Pancreas (tissue), 10 donors: ENCODE results near the gene FHOD3. TPM values are rescaled to one million over a fixed set of nuclear protein-coding genes. Genes with fewer than 3 reads are reported as not detected.
A peak's percentile ranks its signal among the peaks of the same experiment; 100 is the strongest.

Experiments
- ATAC-seq, 4 donors: fragments of 200-7000 bp; cut with Tn5 transposase; one replicate each; pipeline versions ENCODE4 v1.8.0 to v1.9.1; 2020; ENCODE audit warnings: mild to moderate bottlenecking in 4 of 4, moderate library complexity in 4 of 4
- DNase-seq, 6 donors: peaks; one replicate each; pipeline ENCODE4 v3.0.0-alpha.2; 2020
- FAIRE-seq: peaks from 2 replicates; lab custom pipeline; 2012; peaks lifted over from hg19 to GRCh38; lab: Jason Lieb, UNC
- H3K27ac ChIP-seq, 4 donors: fragments of 200-600 bp; sonication (generic); 1 replicate in 3 of 4; 2 replicates in 1 of 4; pipeline versions ENCODE4 v1.5.0 to v1.8.0; 2020
- H3K27me3 ChIP-seq, 4 donors: fragments of 200-600 bp; one replicate each; pipeline ENCODE4 v1.8.0; 2021
- H3K36me3 ChIP-seq, 3 donors: fragments of 200-600 bp; sonication (generic) in 1 of 3; one replicate each; pipeline versions ENCODE4 v1.5.0 to v1.8.0; 2020 to 2021
- H3K4me1 ChIP-seq, 3 donors: fragments of 200-600 bp; one replicate each; pipeline ENCODE4 v1.8.0; 2021
- H3K4me3 ChIP-seq, 4 donors: fragments of 200-600 bp; sonication (generic) in 2 of 4; one replicate each; pipeline versions ENCODE4 v1.5.0 to v1.8.0; 2020 to 2021
- H3K9me3 ChIP-seq, 4 donors: fragments of 200-600 bp; one replicate each; pipeline ENCODE4 v1.8.0; 2021
- WGBS, 2 donors: extraction: QIAGEN DNeasy Blood & Tissue Kit; methylation state at CpG; one replicate each; pipeline ENCODE4 v1.1.7; 2013; 5-methylcytosine and 5-hydroxymethylcytosine counted together
- intact Hi-C, 3 donors: fragments of 100-400 bp; cut with DNase I; formaldehyde crosslinking; loops; one replicate each; pipeline versions ENCODE4 v1.11.1 to v1.14.2; 2022
- polyA plus RNA-seq, 2 donors: library from polyadenylated mRNA; stranded (reverse); fragments of 200-250 nt; gene quantifications; one replicate each; pipeline ENCODE4 v1.2.3, GENCODE V29; 2013
- total RNA-seq, 6 donors: library from RNA; stranded (reverse); fragmentation: NEBNext Ultra II Directional in 4 of 6; extraction: Animal tissue kit (Norgen Biotek cat#: 25700) in 4 of 6; gene quantifications; one replicate each; pipeline versions ENCODE4 v1.2.1 to v1.2.4, GENCODE V29; 2021 to 2023
- TF ChIP-seq, protein P1 (sequence below), 4 donors: fragments of 200-600 bp; sonication (generic) in 3 of 4; IDR thresholded peaks; one replicate each; pipeline versions ENCODE4 v1.5.0 to v1.8.0; 2021; ENCODE audit warnings: antibody characterized with exemption in 4 of 4
- donor health status: healthy with polysubstance abuse.
- donor health status: DM: no; HTN: no; CAD: no; lungs with moderate emphysema.
- donor health status: DM: no; HTN: no; CAD: no.
- donor health status: control.
- donor health status: control.
- donor health status: Bipolar disorder and iron deficiency.
- donor health status: DM: yes; HTN: yes; CAD: no.
- donor health status: DM: no; HTN: no; CAD: no.
- donor health status: DM: no; HTN: no; CAD: no.
- donor health status: DM: yes; HTN: yes; CAD: no.

Gene FHOD3
- total and polyA plus RNA-seq, 8 donors = 0.25 to 4.3 (median 1.2) TPM

GRCh38 chr18:36530676-36531405 lies 233.3 kb downstream of the FHOD3 start:
- no peak overlapping the region for H3K4me3 ChIP-seq
- H3K36me3 ChIP-seq = no peaks in the 10 kb centered on the region
- H3K27ac ChIP-seq = no peak overlapping the region
- intact Hi-C loops = no loop called here
- ATAC-seq = no peak
- no peak for DNase-seq
- no peaks in the 10 kb centered on the region for H3K9me3 ChIP-seq
- no peaks in the 10 kb centered on the region for H3K4me1 ChIP-seq
- 73 to 85% methylated on average over 4 of the region's 4 CpGs for WGBS, 2 donors
- TF ChIP-seq, protein P1, sequence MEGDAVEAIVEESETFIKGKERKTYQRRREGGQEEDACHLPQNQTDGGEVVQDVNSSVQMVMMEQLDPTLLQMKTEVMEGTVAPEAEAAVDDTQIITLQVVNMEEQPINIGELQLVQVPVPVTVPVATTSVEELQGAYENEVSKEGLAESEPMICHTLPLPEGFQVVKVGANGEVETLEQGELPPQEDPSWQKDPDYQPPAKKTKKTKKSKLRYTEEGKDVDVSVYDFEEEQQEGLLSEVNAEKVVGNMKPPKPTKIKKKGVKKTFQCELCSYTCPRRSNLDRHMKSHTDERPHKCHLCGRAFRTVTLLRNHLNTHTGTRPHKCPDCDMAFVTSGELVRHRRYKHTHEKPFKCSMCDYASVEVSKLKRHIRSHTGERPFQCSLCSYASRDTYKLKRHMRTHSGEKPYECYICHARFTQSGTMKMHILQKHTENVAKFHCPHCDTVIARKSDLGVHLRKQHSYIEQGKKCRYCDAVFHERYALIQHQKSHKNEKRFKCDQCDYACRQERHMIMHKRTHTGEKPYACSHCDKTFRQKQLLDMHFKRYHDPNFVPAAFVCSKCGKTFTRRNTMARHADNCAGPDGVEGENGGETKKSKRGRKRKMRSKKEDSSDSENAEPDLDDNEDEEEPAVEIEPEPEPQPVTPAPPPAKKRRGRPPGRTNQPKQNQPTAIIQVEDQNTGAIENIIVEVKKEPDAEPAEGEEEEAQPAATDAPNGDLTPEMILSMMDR (IDR thresholded peaks at IDR 0.05) = no peak
- H3K27me3 ChIP-seq = no peaks in the 10 kb centered on the region
- FAIRE-seq = no peak

GRCh38 chr18:36531636-36532035 lies 234.1 kb downstream of the FHOD3 start:
- Histone ChIP-seq H3K4me3 (no peak overlapping the region), H3K9me3 (no peaks in the 10 kb centered on the region), H3K4me1 (no peaks in the 10 kb centered on the region), H3K36me3 (no peaks in the 10 kb centered on the region), H3K27me3 (no peaks in the 10 kb centered on the region), H3K27ac (no peak overlapping the region)
- no peak for ATAC-seq
- intact Hi-C loops = no loop called here
- no peak for FAIRE-seq
- TF ChIP-seq, protein P1 (IDR thresholded peaks at IDR 0.05) = no peak
- WGBS, 2 donors = 91 to 94% methylated on average over 7 of the region's 7 CpGs
- no peak for DNase-seq

GRCh38 chr18:36532394-36532793 lies 234.9 kb downstream of the FHOD3 start:
- Histone ChIP-seq H3K4me1 (no peaks in the 10 kb centered on the region), H3K9me3 (no peaks in the 10 kb centered on the region), H3K4me3 (no peak overlapping the region), H3K36me3 (no peaks in the 10 kb centered on the region), H3K27ac (no peak overlapping the region), H3K27me3 (no peaks in the 10 kb centered on the region)
- peak in 1 of 4 donors; percentile 12 for ATAC-seq
- no peak for FAIRE-seq
- intact Hi-C loops = no loop called here
- WGBS, 2 donors = 86% methylated on average over 5 of the region's 5 CpGs
- no peak for DNase-seq
- TF ChIP-seq, protein P1 (IDR thresholded peaks at IDR 0.05) = no peak

- Histone ChIP-seq H3K4me3 (no peak overlapping the region), H3K9me3 (no peaks in the 10 kb centered on the region), H3K36me3 (no peaks in the 10 kb centered on the region), H3K27me3 (no peaks in the 10 kb centered on the region), H3K4me1 (no peaks in the 10 kb centered on the region), H3K27ac (no peak overlapping the region)
- FAIRE-seq (no peak), ATAC-seq (no peak), DNase-seq (no peak)
- intact Hi-C loops = no loop called here
- WGBS, 2 donors = 72 to 81% methylated on average over 5 of the region's 5 CpGs
- TF ChIP-seq, protein P1 (IDR thresholded peaks at IDR 0.05) = no peak
Observed at GRCh38 chr18:36532815-36533214, 235.3 kb downstream of the FHOD3 start.

GRCh38 chr18:36533446-36534153 lies 236.1 kb downstream of the FHOD3 start:
- DNase-seq (no peak), FAIRE-seq (no peak), ATAC-seq (no peak)
- no peak overlapping the region for H3K27ac ChIP-seq
- TF ChIP-seq, protein P1 (IDR thresholded peaks at IDR 0.05) = no peak
- no peaks in the 10 kb centered on the region for H3K27me3 ChIP-seq
- no peaks in the 10 kb centered on the region for H3K36me3 ChIP-seq
- 88 to 90% methylated on average over 8 of the region's 8 CpGs for WGBS, 2 donors
- H3K4me3 ChIP-seq = no peak overlapping the region
- no peaks in the 10 kb centered on the region for H3K9me3 ChIP-seq
- no peaks in the 10 kb centered on the region for H3K4me1 ChIP-seq
- intact Hi-C loops = no loop called here
